HepG2 (cell line): Measurements from ENCODE around the gene SMTN. TPM values are rescaled to one million over a fixed set of nuclear protein-coding genes. Genes with fewer than 3 reads are reported as not detected.

ENCODE experiments used
- DR1 ChIP-seq: sonication (generic); formaldehyde crosslinking; IDR thresholded peaks from 2 replicates; pipeline ENCODE4 v1.8.0; 2021; ENCODE audit warnings: mild to moderate bottlenecking, missing genetic modification reagents, inconsistent platforms
- FOXC1 ChIP-seq: sonication (generic); formaldehyde crosslinking; IDR thresholded peaks from 2 replicates; pipeline ENCODE4 v1.8.0; 2022; ENCODE audit warnings: mild to moderate bottlenecking, missing genetic modification reagents, borderline replicate concordance
- SMAD3 ChIP-seq: sonication (generic); formaldehyde crosslinking; IDR thresholded peaks from 2 replicates; pipeline ENCODE4 v1.4.0; 2020; ENCODE audit warnings: missing genetic modification reagents
- SYNCRIP ChIP-seq: fragments of 200-400 bp; formaldehyde crosslinking; IDR thresholded peaks from 2 replicates; pipeline ENCODE4 v1.6.1; 2018; ENCODE audit warnings: mild to moderate bottlenecking, low read depth, low read length; ENCODE audit not compliant: insufficient read depth
- ZFP36 ChIP-seq: fragments of 150-350 bp; IDR thresholded peaks from 2 replicates; pipeline ENCODE4 v1.6.1; 2018; ENCODE audit warnings: borderline replicate concordance, low read length, low read depth; ENCODE audit not compliant: partially characterized antibody
- ZFP36L1 ChIP-seq: sonication (generic); formaldehyde crosslinking; IDR thresholded peaks from 2 replicates; pipeline ENCODE4 v1.8.0; 2022; ENCODE audit warnings: mild to moderate bottlenecking, missing genetic modification reagents, moderate library complexity
- ZMYM4 ChIP-seq: sonication (generic); formaldehyde crosslinking; IDR thresholded peaks from 2 replicates; pipeline ENCODE4 v1.8.1; 2023; ENCODE audit warnings: mild to moderate bottlenecking, missing genetic modification reagents
- ZNF136 ChIP-seq: sonication (generic); formaldehyde crosslinking; IDR thresholded peaks from 2 replicates; pipeline ENCODE4 v1.8.1; 2022; ENCODE audit warnings: low read depth, mild to moderate bottlenecking, moderate library complexity, missing genetic modification reagents
- ZNF17 ChIP-seq: sonication (generic); formaldehyde crosslinking; IDR thresholded peaks from 2 replicates; pipeline ENCODE4 v1.5.0; 2020; ENCODE audit warnings: mild to moderate bottlenecking, missing genetic modification reagents
- ZNF205 ChIP-seq: IDR thresholded peaks from 2 replicates; pipeline ENCODE4 v1.6.1; 2018; ENCODE audit warnings: missing biosample characterization, missing genetic modification reagents
- ZNF232 ChIP-seq: sonication (generic); formaldehyde crosslinking; IDR thresholded peaks from 2 replicates; pipeline ENCODE4 v1.4.0; 2020; ENCODE audit warnings: missing genetic modification reagents, borderline replicate concordance
- ZNF432 ChIP-seq: sonication (generic); formaldehyde crosslinking; IDR thresholded peaks from 2 replicates; pipeline ENCODE4 v1.5.0; 2020; ENCODE audit warnings: missing genetic modification reagents, mild to moderate bottlenecking, borderline replicate concordance
- ZNF614 ChIP-seq: IDR thresholded peaks from 2 replicates; pipeline ENCODE4 v1.6.1; 2018; ENCODE audit warnings: missing biosample characterization, missing genetic modification reagents, inconsistent platforms, borderline replicate concordance
- ZNF724P ChIP-seq: sonication (generic); formaldehyde crosslinking; IDR thresholded peaks from 2 replicates; pipeline ENCODE4 v1.8.0; 2022; ENCODE audit warnings: missing genetic modification reagents, borderline replicate concordance
- ZSCAN29 ChIP-seq: sonication (generic); formaldehyde crosslinking; conservative IDR thresholded peaks from 2 replicates; pipeline ENCODE4 v1.4.0; 2020; ENCODE audit warnings: mild to moderate bottlenecking, missing genetic modification reagents
- polyA plus RNA-seq, 8 experiments: library from polyadenylated mRNA; depleted of rRNA in 3 of 8; stranded (reverse) in 7 of 8; unstranded in 1 of 8; fragments of >200 nt; fragmentation: Illumina TruSeq in 4 of 8; extraction: Trizol in 4 of 8; gene quantifications; 2 replicates each; pipeline versions ENCODE4 v1.2.1 to v1.2.3, GENCODE V29; 2011 to 2016; ENCODE audit warnings: low read depth in 4 of 8, missing spikeins in 1 of 8, mixed read lengths in 1 of 8; ENCODE audit not compliant: insufficient read depth in 1 of 8
- total RNA-seq, 5 experiments: library from RNA; depleted of rRNA; stranded (reverse); fragments of >200 nt; fragmentation: Illumina TruSeq; extraction: Trizol; gene quantifications; 2 replicates each; pipeline ENCODE4 v1.2.3, GENCODE V29; 2016; ENCODE audit warnings: low read depth in 1 of 5
- TF ChIP-seq, protein P1 (sequence below): sonication (generic); formaldehyde crosslinking; IDR thresholded peaks from 2 replicates; pipeline ENCODE4 v1.4.0; 2020; ENCODE audit warnings: missing genetic modification reagents, borderline replicate concordance
- TF ChIP-seq, protein P2 (sequence below): sonication (generic); formaldehyde crosslinking; IDR thresholded peaks from 2 replicates; pipeline ENCODE4 v1.5.1; 2020; ENCODE audit warnings: mild to moderate bottlenecking, missing genetic modification reagents, moderate library complexity
- TF ChIP-seq, protein P3 (sequence below): sonication (generic); formaldehyde crosslinking; IDR thresholded peaks from 2 replicates; pipeline ENCODE4 v1.4.0; 2020; ENCODE audit warnings: missing genetic modification reagents, low read depth, mild to moderate bottlenecking, borderline replicate concordance
- TF ChIP-seq, protein P4 (sequence below): sonication (generic); formaldehyde crosslinking; IDR thresholded peaks from 2 replicates; pipeline ENCODE4 v1.4.0; 2020; ENCODE audit warnings: missing genetic modification reagents
- TF ChIP-seq, protein P5 (sequence below): sonication (generic); formaldehyde crosslinking; IDR thresholded peaks from 2 replicates; pipeline ENCODE4 v1.8.1; 2023; ENCODE audit warnings: mild to moderate bottlenecking, missing genetic modification reagents, borderline replicate concordance
- TF ChIP-seq, protein P6 (sequence below): IDR thresholded peaks from 2 replicates; pipeline ENCODE4 v1.6.1; 2016; ENCODE audit warnings: mild to moderate bottlenecking

The SMTN gene
- total and polyA plus RNA-seq, 2 of the 13 experiments (the other 11 are each of a cell fraction or from before 2014, with no cell fraction given): 14.7 to 26.1 TPM

DNA sequence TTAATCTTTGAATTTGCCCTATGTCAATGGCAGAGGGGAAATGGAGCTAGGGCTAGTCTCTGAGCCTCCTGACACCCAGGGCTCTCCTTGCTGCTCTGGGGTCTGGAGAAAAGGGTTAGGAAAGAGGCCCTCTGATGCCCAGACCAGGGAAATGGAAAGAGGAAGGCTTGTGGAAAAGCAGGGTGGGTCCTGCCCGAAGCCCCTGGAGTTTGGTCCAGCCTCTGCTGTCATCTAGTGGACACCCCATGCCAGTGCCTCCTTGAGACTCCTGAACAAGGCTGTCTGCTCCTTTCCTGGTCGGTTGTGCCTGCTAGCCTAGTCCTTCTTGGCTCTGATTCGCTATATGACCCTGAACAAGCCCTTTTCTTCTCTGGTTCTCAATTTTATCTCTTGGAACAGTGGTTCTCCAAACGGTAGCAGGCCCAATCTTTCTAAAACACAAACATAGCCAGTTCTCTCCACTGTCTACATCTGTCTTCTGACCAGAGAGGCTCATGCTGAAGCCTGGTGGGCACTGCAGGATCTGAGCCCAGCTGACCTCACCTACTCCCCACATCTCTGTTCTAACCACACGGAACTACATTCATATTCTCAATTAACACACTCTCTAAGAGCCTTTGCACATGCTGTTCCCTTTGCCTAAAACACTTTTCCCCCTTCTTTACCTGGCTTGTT, 68.0 kb downstream of the SMTN start (continued):
- TF ChIP-seq, protein P1, sequence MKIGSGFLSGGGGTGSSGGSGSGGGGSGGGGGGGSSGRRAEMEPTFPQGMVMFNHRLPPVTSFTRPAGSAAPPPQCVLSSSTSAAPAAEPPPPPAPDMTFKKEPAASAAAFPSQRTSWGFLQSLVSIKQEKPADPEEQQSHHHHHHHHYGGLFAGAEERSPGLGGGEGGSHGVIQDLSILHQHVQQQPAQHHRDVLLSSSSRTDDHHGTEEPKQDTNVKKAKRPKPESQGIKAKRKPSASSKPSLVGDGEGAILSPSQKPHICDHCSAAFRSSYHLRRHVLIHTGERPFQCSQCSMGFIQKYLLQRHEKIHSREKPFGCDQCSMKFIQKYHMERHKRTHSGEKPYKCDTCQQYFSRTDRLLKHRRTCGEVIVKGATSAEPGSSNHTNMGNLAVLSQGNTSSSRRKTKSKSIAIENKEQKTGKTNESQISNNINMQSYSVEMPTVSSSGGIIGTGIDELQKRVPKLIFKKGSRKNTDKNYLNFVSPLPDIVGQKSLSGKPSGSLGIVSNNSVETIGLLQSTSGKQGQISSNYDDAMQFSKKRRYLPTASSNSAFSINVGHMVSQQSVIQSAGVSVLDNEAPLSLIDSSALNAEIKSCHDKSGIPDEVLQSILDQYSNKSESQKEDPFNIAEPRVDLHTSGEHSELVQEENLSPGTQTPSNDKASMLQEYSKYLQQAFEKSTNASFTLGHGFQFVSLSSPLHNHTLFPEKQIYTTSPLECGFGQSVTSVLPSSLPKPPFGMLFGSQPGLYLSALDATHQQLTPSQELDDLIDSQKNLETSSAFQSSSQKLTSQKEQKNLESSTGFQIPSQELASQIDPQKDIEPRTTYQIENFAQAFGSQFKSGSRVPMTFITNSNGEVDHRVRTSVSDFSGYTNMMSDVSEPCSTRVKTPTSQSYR (CRISPR knock-in tag): no peak
- TF ChIP-seq ZSCAN29 (CRISPR knock-in tag) (no peak), ZNF432 (CRISPR knock-in tag) (no peak), ZNF17 (CRISPR knock-in tag) (no peak), DR1 (CRISPR knock-in tag) (no peak), SMAD3 (0 out of 2 replicates have a peak, but pooled peaks have one; percentile 23), ZNF136 (CRISPR knock-in tag) (0 out of 2 replicates have a peak, but pooled peaks have one; percentile 27), ZFP36L1 (CRISPR knock-in tag) (peak; percentile 56; the same call in 1 of the 2 replicates), ZMYM4 (CRISPR knock-in tag) (no peak), ZFP36 (no peak), ZNF205 (CRISPR knock-in tag) (no peak), ZNF724P (0 out of 2 replicates have a peak, but pooled peaks have one; percentile 37), FOXC1 (peak; percentile 52; the same call in 1 of the 2 replicates), SYNCRIP (no peak), ZNF614 (CRISPR knock-in tag) (0 out of 2 replicates have a peak, but pooled peaks have one; percentile 24), ZNF232 (CRISPR knock-in tag) (no peak)
- TF ChIP-seq, protein P2, sequence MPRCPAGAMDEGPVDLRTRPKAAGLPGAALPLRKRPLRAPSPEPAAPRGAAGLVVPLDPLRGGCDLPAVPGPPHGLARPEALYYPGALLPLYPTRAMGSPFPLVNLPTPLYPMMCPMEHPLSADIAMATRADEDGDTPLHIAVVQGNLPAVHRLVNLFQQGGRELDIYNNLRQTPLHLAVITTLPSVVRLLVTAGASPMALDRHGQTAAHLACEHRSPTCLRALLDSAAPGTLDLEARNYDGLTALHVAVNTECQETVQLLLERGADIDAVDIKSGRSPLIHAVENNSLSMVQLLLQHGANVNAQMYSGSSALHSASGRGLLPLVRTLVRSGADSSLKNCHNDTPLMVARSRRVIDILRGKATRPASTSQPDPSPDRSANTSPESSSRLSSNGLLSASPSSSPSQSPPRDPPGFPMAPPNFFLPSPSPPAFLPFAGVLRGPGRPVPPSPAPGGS: no peak
- TF ChIP-seq, protein P3, sequence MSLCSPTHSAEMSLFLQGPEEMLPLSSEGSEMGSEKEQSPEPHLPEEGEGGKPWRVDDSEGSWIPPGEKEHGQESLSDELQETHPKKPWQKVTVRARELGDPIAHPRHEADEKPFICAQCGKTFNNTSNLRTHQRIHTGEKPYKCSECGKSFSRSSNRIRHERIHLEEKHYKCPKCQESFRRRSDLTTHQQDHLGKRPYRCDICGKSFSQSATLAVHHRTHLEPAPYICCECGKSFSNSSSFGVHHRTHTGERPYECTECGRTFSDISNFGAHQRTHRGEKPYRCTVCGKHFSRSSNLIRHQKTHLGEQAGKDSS (CRISPR knock-in tag): peak; percentile 56; the same call in 1 of the 2 replicates
- TF ChIP-seq, protein P4, sequence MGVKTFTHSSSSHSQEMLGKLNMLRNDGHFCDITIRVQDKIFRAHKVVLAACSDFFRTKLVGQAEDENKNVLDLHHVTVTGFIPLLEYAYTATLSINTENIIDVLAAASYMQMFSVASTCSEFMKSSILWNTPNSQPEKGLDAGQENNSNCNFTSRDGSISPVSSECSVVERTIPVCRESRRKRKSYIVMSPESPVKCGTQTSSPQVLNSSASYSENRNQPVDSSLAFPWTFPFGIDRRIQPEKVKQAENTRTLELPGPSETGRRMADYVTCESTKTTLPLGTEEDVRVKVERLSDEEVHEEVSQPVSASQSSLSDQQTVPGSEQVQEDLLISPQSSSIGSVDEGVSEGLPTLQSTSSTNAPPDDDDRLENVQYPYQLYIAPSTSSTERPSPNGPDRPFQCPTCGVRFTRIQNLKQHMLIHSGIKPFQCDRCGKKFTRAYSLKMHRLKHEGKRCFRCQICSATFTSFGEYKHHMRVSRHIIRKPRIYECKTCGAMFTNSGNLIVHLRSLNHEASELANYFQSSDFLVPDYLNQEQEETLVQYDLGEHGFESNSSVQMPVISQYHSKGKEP (CRISPR knock-in tag): no peak
- TF ChIP-seq, protein P5, sequence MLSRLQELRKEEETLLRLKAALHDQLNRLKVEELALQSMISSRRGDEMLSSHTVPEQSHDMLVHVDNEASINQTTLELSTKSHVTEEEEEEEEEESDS (CRISPR knock-in tag): no peak
- TF ChIP-seq, protein P6, sequence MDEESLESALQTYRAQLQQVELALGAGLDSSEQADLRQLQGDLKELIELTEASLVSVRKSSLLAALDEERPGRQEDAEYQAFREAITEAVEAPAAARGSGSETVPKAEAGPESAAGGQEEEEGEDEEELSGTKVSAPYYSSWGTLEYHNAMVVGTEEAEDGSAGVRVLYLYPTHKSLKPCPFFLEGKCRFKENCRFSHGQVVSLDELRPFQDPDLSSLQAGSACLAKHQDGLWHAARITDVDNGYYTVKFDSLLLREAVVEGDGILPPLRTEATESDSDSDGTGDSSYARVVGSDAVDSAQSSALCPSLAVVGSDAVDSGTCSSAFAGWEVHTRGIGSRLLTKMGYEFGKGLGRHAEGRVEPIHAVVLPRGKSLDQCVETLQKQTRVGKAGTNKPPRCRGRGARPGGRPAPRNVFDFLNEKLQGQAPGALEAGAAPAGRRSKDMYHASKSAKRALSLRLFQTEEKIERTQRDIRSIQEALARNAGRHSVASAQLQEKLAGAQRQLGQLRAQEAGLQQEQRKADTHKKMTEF: 0 out of 2 replicates have a peak, but pooled peaks have one; percentile 21
